ENCODE data around the gene PGD. TPM values are rescaled to one million over a fixed set of nuclear protein-coding genes. Genes with fewer than 3 reads are reported as not detected.

Gene PGD
- total and polyA plus RNA-seq, 2 donors, result 48.9 to 72.2 TPM

DNA sequence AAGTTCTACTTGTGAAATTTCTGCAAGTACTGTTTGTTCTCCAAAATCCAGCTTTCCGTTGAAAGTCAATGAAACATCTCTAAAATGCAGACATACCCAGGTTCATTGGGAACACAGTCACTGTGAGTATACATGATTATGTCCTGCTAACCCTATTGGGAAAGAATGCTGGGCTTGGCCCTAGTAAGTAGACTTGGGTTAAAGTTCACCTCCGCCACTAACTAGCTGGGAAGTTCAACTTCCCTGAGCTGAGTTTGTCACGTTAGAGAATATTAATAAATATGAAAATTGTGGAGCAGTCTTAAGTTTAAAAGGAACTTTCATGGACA lies 10.5 kb upstream of the PGD start:
- H3K9me3 ChIP-seq (ENCODE audit: control insufficient read depth in 2 of 2, insufficient read depth in 1 of 2, low read length in 1 of 2), result no peaks in the 10 kb centered on the region
- peak overlapping the region in 1 of 2 donors; percentile 6 for H3K4me3 ChIP-seq (ENCODE audit: low read length in 2 of 2)
- DNase-seq (ENCODE audit: low read depth in 6 of 9, low spot score in 9 of 9), result no peak
- peak overlapping the region; percentile 74 to 88 for H3K27ac ChIP-seq (ENCODE audit: low read depth in 1 of 2, low read length in 1 of 2)
- H3K36me3 ChIP-seq (ENCODE audit: control insufficient read depth in 2 of 2, insufficient read depth in 2 of 2, low read length in 1 of 2), result no peaks in the 10 kb centered on the region
- H3K27me3 ChIP-seq (ENCODE audit: control insufficient read depth in 2 of 2, insufficient read depth in 1 of 2, low read length in 1 of 2), result no peaks in the 10 kb centered on the region
- H3K4me1 ChIP-seq (ENCODE audit: control insufficient read depth in 2 of 2, insufficient read depth in 2 of 2, low read length in 2 of 2), result peaks cover 12 to 20% of the 10 kb centered on the region in 2 donors
- WGBS, result 52% methylated on average over 3 of the region's 3 CpGs

DNA sequence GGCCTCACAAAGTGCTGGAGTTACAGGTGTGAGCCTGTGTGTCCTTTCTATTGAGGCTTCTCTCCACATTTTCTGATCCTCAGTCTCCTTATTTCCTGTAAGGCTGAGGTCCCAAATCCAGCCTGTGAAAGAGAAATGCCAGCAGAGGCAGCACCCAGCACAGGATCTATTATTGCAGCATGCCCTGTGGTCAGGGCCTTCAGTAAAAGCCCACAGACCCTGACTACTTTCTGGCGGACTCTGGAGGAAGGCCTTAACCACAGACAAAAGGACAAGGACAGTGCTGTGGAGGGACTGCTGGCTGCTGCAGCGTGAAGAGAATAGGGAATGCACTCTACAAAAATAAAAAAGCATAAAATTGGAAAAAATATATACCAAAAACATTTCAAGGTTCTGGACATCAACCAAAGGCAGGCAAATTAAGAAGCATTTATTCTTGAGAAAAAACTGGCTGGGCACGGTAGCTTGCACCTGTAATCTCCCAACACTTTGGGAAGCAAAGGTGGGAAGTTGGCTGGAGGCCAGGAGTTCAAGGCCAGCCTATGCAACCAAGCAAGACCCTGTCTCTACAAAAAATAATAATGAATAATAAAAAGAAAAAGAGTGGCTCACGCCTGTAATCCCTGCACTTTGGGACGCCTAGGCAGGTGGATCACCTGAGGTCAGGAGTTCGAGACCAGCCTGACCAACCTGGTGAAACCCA lies 9.4 kb upstream of the PGD start:
- peaks cover 12 to 20% of the 10 kb centered on the region in 2 donors for H3K4me1 ChIP-seq (ENCODE audit: control insufficient read depth in 2 of 2, insufficient read depth in 2 of 2, low read length in 2 of 2)
- WGBS, result 97% methylated on average over 6 of the region's 6 CpGs
- no peak for DNase-seq (ENCODE audit: low read depth in 6 of 9, low spot score in 9 of 9)

DNA sequence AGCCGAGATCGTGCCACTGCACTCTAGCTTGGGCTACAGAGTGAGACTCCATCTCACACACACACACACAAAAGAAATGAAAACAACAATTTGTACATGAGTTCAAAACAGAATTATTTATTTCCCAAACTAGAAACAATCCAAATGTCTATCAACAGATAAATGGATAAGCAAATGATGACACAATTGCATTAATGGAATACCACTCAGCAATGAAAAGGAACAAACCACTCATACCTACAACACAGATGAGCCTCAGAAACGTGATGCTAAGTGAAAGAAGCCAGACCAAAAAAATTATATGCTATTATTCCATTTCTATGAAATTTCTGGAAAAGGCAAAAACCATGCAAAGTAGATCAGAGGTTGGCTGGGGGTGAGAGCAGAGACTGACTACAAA lies 2.0 kb upstream of the PGD start:
- Histone ChIP-seq H3K9me3 (ENCODE audit: control insufficient read depth in 2 of 2, insufficient read depth in 1 of 2, low read length in 1 of 2) (peaks cover 0 to 7% of the 10 kb centered on the region in 2 donors), H3K4me3 (ENCODE audit: low read length in 2 of 2) (no peak overlapping the region)
- WGBS, result 97% methylated on average over 3 of the region's 3 CpGs

More for the DNA sequence above, 9.4 kb upstream of the PGD start:
- no peak overlapping the region for H3K27ac ChIP-seq (ENCODE audit: low read depth in 1 of 2, low read length in 1 of 2)
- no peaks in the 10 kb centered on the region for H3K36me3 ChIP-seq (ENCODE audit: control insufficient read depth in 2 of 2, insufficient read depth in 2 of 2, low read length in 1 of 2)
- H3K9me3 ChIP-seq (ENCODE audit: control insufficient read depth in 2 of 2, insufficient read depth in 1 of 2, low read length in 1 of 2), result peaks cover 0 to 4% of the 10 kb centered on the region in 2 donors
- no peak overlapping the region for H3K4me3 ChIP-seq (ENCODE audit: low read length in 2 of 2)
- H3K27me3 ChIP-seq (ENCODE audit: control insufficient read depth in 2 of 2, insufficient read depth in 1 of 2, low read length in 1 of 2), result no peaks in the 10 kb centered on the region

DNA sequence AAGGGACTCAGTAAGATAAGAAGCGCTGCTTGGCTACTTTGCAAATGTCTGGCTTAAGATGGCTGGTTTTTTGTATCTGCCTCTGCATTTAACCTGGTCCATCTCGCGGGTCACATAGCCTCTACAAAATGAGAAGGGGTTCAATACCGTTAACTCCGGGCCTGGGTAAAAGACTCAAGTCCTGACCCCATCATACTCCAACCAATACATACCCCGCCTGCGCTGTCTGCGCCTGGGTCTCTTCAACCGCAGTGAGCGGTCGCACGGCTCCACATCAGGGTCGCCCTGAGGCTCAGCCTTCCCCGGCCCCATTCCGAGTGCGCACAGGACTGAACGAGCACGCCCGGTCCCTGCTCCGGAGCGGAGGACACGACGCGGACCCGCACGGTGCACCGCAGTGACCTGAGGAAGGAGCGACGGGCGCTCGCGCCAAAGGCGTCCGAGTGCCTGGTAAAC lies 558 bp upstream of the PGD start:
- Histone ChIP-seq H3K4me3 (ENCODE audit: low read length in 2 of 2) (peak overlapping the region; percentile 82 to 94), H3K36me3 (ENCODE audit: control insufficient read depth in 2 of 2, insufficient read depth in 2 of 2, low read length in 1 of 2) (peaks cover 5% of the 10 kb centered on the region in 2 donors), H3K4me1 (ENCODE audit: control insufficient read depth in 2 of 2, insufficient read depth in 2 of 2, low read length in 2 of 2) (peaks cover 13 to 16% of the 10 kb centered on the region in 2 donors), H3K9me3 (ENCODE audit: control insufficient read depth in 2 of 2, insufficient read depth in 1 of 2, low read length in 1 of 2) (peaks cover 0 to 7% of the 10 kb centered on the region in 2 donors), H3K27me3 (ENCODE audit: control insufficient read depth in 2 of 2, insufficient read depth in 1 of 2, low read length in 1 of 2) (no peaks in the 10 kb centered on the region), H3K27ac (ENCODE audit: low read depth in 1 of 2, low read length in 1 of 2) (peak overlapping the region; percentile 10 to 63)
- DNase-seq (ENCODE audit: low read depth in 6 of 9, low spot score in 9 of 9), result peak in 2 of 9 donors; percentile 38 to 42
- WGBS, result 1% methylated on average over 34 of the region's 34 CpGs

More for the DNA sequence above, 2.0 kb upstream of the PGD start:
- no peak overlapping the region for H3K27ac ChIP-seq (ENCODE audit: low read depth in 1 of 2, low read length in 1 of 2)
- H3K27me3 ChIP-seq (ENCODE audit: control insufficient read depth in 2 of 2, insufficient read depth in 1 of 2, low read length in 1 of 2), result no peaks in the 10 kb centered on the region
- no peak for DNase-seq (ENCODE audit: low read depth in 6 of 9, low spot score in 9 of 9)
- peaks cover 13 to 16% of the 10 kb centered on the region in 2 donors for H3K4me1 ChIP-seq (ENCODE audit: control insufficient read depth in 2 of 2, insufficient read depth in 2 of 2, low read length in 2 of 2)
- no peaks in the 10 kb centered on the region for H3K36me3 ChIP-seq (ENCODE audit: control insufficient read depth in 2 of 2, insufficient read depth in 2 of 2, low read length in 1 of 2)

DNA sequence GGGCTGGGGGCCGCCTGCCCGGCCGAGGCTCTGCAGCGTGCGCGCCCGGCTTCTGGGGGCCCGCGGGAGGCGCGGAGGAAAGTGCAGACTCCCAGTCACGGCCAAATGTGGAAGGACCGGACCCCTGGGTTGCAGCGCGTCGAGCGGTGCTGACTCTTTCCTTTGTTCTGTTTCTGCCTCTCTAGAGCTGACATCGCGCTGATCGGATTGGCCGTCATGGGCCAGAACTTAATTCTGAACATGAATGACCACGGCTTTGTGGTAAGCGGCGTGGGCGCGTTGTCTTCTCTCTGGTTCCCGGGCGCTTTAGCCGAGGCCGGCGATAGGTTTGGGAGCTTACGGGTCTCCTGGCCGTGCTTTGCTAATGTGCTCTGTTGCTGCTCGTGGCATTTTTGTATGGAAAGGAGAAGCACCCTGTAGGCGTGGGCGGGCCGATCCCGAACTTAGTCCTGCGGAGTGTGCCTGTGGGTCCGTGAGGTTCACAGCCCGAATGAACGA lies 629 bp downstream of the PGD start:
- H3K9me3 ChIP-seq (ENCODE audit: control insufficient read depth in 2 of 2, insufficient read depth in 1 of 2, low read length in 1 of 2), result peaks cover 0 to 3% of the 10 kb centered on the region in 2 donors
- peak in 1 of 9 donors; percentile 31 for DNase-seq (ENCODE audit: low read depth in 6 of 9, low spot score in 9 of 9)

DNA sequence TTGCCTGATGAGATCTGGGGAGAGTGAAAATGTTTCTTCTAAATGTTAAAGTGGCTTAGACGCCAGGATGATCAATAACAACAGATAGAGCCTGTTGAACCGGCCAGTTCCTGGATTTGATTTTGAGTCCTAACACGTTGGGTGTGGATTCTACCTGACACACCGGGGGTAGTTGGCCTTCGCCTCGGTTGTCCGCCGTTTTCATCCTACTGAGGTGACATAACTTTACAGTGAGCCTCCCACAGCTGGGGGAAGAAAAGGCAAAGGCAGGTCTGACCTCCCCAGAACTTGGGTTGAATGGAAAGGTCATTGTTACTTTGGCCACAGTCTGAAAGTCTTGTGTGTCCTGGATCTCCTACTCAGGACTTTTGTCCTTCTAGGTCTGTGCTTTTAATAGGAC lies 1.1 kb downstream of the PGD start:
- 72% methylated on average over 8 of the region's 8 CpGs for WGBS
- peaks cover 18 to 22% of the 10 kb centered on the region in 2 donors for H3K36me3 ChIP-seq (ENCODE audit: control insufficient read depth in 2 of 2, insufficient read depth in 2 of 2, low read length in 1 of 2)
- no peak overlapping the region for H3K27ac ChIP-seq (ENCODE audit: low read depth in 1 of 2, low read length in 1 of 2)
- H3K9me3 ChIP-seq (ENCODE audit: control insufficient read depth in 2 of 2, insufficient read depth in 1 of 2, low read length in 1 of 2), result no peaks in the 10 kb centered on the region
- DNase-seq (ENCODE audit: low read depth in 6 of 9, low spot score in 9 of 9), result no peak
- peak overlapping the region; percentile 82 to 94 for H3K4me3 ChIP-seq (ENCODE audit: low read length in 2 of 2)
- peaks cover 13 to 16% of the 10 kb centered on the region in 2 donors for H3K4me1 ChIP-seq (ENCODE audit: control insufficient read depth in 2 of 2, insufficient read depth in 2 of 2, low read length in 2 of 2)
- no peaks in the 10 kb centered on the region for H3K27me3 ChIP-seq (ENCODE audit: control insufficient read depth in 2 of 2, insufficient read depth in 1 of 2, low read length in 1 of 2)

More for the DNA sequence above, 629 bp downstream of the PGD start:
- Histone ChIP-seq H3K36me3 (ENCODE audit: control insufficient read depth in 2 of 2, insufficient read depth in 2 of 2, low read length in 1 of 2) (peaks cover 14 to 16% of the 10 kb centered on the region in 2 donors), H3K4me3 (ENCODE audit: low read length in 2 of 2) (peak overlapping the region; percentile 82 to 94), H3K4me1 (ENCODE audit: control insufficient read depth in 2 of 2, insufficient read depth in 2 of 2, low read length in 2 of 2) (peaks cover 13 to 16% of the 10 kb centered on the region in 2 donors), H3K27ac (ENCODE audit: low read depth in 1 of 2, low read length in 1 of 2) (peak overlapping the region in 1 of 2 donors; percentile 89), H3K27me3 (ENCODE audit: control insufficient read depth in 2 of 2, insufficient read depth in 1 of 2, low read length in 1 of 2) (no peaks in the 10 kb centered on the region)
- 1% methylated on average over 42 of the region's 42 CpGs for WGBS

DNA sequence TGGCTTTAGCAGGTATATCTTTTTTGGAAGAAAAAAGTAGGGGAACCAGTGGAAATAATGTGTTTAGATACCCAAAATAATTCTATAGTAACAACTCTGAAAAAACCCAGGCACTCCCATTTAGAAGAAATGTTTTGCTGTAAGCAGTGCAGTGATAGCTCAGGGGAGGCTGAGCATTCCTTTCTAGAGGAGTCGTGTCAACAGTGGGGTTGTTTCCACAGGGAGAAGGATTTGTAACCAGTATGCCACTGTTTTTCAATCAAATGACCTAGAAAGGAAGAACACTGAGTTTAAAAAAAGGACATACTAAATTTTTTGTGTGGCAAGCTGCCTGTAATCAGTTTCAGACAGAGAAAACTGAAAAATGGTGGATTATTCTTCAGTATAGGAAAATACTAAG lies 2.4 kb downstream of the PGD start:
- Histone ChIP-seq H3K27me3 (ENCODE audit: control insufficient read depth in 2 of 2, insufficient read depth in 1 of 2, low read length in 1 of 2) (no peaks in the 10 kb centered on the region), H3K9me3 (ENCODE audit: control insufficient read depth in 2 of 2, insufficient read depth in 1 of 2, low read length in 1 of 2) (no peaks in the 10 kb centered on the region), H3K4me1 (ENCODE audit: control insufficient read depth in 2 of 2, insufficient read depth in 2 of 2, low read length in 2 of 2) (peaks cover 13 to 16% of the 10 kb centered on the region in 2 donors), H3K27ac (ENCODE audit: low read depth in 1 of 2, low read length in 1 of 2) (no peak overlapping the region), H3K36me3 (ENCODE audit: control insufficient read depth in 2 of 2, insufficient read depth in 2 of 2, low read length in 1 of 2) (peaks cover 24 to 30% of the 10 kb centered on the region in 2 donors), H3K4me3 (ENCODE audit: low read length in 2 of 2) (no peak overlapping the region)
- 95% methylated on average over 1 of the region's 1 CpG for WGBS
- no peak for DNase-seq (ENCODE audit: low read depth in 6 of 9, low spot score in 9 of 9)

DNA sequence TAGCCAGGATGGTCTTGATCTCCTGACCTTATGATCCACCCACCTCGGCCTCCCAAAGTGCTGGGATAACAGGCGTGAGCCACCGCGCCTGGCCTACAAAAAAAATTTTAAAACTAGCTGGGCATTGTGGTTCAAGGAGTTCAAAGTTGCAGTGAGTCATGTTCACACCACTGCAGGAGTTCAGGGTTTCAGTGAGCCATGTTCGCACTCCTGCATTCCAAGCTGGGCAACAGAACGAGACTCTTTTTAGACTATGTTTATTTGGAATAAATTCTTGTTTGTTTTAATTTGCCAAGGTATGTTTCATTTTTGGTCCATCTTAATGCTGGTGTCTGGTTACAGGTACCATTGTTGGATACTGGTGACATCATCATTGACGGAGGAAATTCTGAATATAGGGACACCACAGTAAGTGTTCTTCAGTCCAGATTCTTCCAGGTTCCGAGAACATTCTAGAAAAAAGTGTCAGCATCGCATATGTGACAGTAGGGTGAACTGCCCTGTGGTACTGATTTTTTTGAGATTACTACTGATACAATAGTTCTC lies 3.9 kb downstream of the PGD start:
- 97% methylated on average over 9 of the region's 9 CpGs for WGBS
- DNase-seq (ENCODE audit: low read depth in 6 of 9, low spot score in 9 of 9), result no peak
- H3K27me3 ChIP-seq (ENCODE audit: control insufficient read depth in 2 of 2, insufficient read depth in 1 of 2, low read length in 1 of 2), result no peaks in the 10 kb centered on the region
- H3K4me3 ChIP-seq (ENCODE audit: low read length in 2 of 2), result no peak overlapping the region
- no peaks in the 10 kb centered on the region for H3K9me3 ChIP-seq (ENCODE audit: control insufficient read depth in 2 of 2, insufficient read depth in 1 of 2, low read length in 1 of 2)
- H3K4me1 ChIP-seq (ENCODE audit: control insufficient read depth in 2 of 2, insufficient read depth in 2 of 2, low read length in 2 of 2), result peaks cover 13 to 15% of the 10 kb centered on the region in 2 donors
- no peak overlapping the region for H3K27ac ChIP-seq (ENCODE audit: low read depth in 1 of 2, low read length in 1 of 2)
- H3K36me3 ChIP-seq (ENCODE audit: control insufficient read depth in 2 of 2, insufficient read depth in 2 of 2, low read length in 1 of 2), result peaks cover 39 to 45% of the 10 kb centered on the region in 2 donors

DNA sequence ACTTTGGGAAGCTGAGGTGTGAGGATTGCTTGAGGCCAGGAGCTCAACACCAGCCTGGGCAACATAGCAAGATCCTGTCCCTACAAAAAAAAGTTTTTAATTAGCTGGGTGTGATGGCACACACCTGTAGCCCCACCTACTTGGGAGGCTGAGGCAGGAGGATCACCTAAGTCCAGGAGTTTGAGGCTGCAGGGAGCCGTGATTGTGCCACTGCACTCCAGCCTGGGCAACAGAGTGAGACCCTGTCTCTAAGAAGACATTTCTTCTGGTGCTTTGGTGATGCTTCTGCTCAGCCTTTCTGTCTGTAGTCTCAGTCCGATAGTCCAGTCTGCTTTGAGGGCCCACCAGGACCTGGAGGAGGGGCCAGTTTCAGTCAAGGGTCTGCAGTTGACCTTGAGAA lies 8.3 kb downstream of the PGD start:
- H3K36me3 ChIP-seq (ENCODE audit: control insufficient read depth in 2 of 2, insufficient read depth in 2 of 2, low read length in 1 of 2), result peaks cover 70 to 84% of the 10 kb centered on the region in 2 donors
- 98% methylated on average over 2 of the region's 2 CpGs for WGBS
- no peaks in the 10 kb centered on the region for H3K4me1 ChIP-seq (ENCODE audit: control insufficient read depth in 2 of 2, insufficient read depth in 2 of 2, low read length in 2 of 2)
- DNase-seq (ENCODE audit: low read depth in 6 of 9, low spot score in 9 of 9), result no peak
- no peaks in the 10 kb centered on the region for H3K9me3 ChIP-seq (ENCODE audit: control insufficient read depth in 2 of 2, insufficient read depth in 1 of 2, low read length in 1 of 2)
- no peak overlapping the region for H3K4me3 ChIP-seq (ENCODE audit: low read length in 2 of 2)
- H3K27me3 ChIP-seq (ENCODE audit: control insufficient read depth in 2 of 2, insufficient read depth in 1 of 2, low read length in 1 of 2), result no peaks in the 10 kb centered on the region
- H3K27ac ChIP-seq (ENCODE audit: low read depth in 1 of 2, low read length in 1 of 2), result no peak overlapping the region
